HL-60 (cell line): ENCODE results near the gene HTR3E.
A peak's percentile ranks its signal among the peaks of the same experiment; 100 is the strongest.

Experiments
- DNase-seq, 2 experiments: peaks; one replicate each; pipeline ENCODE4 v3.0.0-alpha.2; 2010 to 2020; ENCODE audit warnings: low read depth in 1 of 2, low spot score in 1 of 2
- H3K27ac ChIP-seq: fragments of 250-450 bp; sonication (Bioruptor Pico); replicated peaks from 2 replicates; pipeline ENCODE4 v1.5.1; 2020; ENCODE audit warnings: mild to moderate bottlenecking, moderate library complexity
- H3K27me3 ChIP-seq: fragments of 250-450 bp; sonication (Bioruptor Pico); 2 replicates; pipeline ENCODE4 v1.5.1; 2021; ENCODE audit warnings: mild to moderate bottlenecking, moderate library complexity; ENCODE audit not compliant: insufficient read depth, poor library complexity, severe bottlenecking
- H3K4me3 ChIP-seq: replicated peaks from 2 replicates; pipeline ENCODE4 v1.5.1; 2011; ENCODE audit warnings: mild to moderate bottlenecking, control low read depth, low read length; ENCODE audit not compliant: insufficient read depth
- GABPA ChIP-seq: IDR thresholded peaks from 2 replicates; pipeline ENCODE4 v1.6.1; 2012; ENCODE audit warnings: low read depth
- POLR2AphosphoS5 ChIP-seq: IDR thresholded peaks from 2 replicates; pipeline ENCODE4 v1.6.1; 2012; ENCODE audit warnings: low read depth
- REST ChIP-seq: IDR thresholded peaks from 2 replicates; pipeline ENCODE4 v1.6.1; 2012; ENCODE audit warnings: low read depth; ENCODE audit not compliant: insufficient replicate concordance
- SPI1 ChIP-seq: IDR thresholded peaks from 2 replicates; pipeline ENCODE4 v1.6.1; 2012; ENCODE audit warnings: low read depth, mild to moderate bottlenecking, borderline replicate concordance
- long read RNA-seq: library from polyadenylated mRNA; unstranded; transcript quantifications from one replicate; pipeline ENCODE4 v2.0.0, GENCODE V29; 2020
- TF ChIP-seq, protein P1 (sequence below): IDR thresholded peaks from one replicate; pipeline ENCODE4 v1.5.1; 2011; ENCODE audit warnings: low read length, control low read depth, inconsistent platforms; ENCODE audit not compliant: insufficient read depth

The HTR3E gene, protein sequence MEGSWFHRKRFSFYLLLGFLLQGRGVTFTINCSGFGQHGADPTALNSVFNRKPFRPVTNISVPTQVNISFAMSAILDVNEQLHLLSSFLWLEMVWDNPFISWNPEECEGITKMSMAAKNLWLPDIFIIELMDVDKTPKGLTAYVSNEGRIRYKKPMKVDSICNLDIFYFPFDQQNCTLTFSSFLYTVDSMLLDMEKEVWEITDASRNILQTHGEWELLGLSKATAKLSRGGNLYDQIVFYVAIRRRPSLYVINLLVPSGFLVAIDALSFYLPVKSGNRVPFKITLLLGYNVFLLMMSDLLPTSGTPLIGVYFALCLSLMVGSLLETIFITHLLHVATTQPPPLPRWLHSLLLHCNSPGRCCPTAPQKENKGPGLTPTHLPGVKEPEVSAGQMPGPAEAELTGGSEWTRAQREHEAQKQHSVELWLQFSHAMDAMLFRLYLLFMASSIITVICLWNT
- long read RNA-seq = 0 reads

- no peak within 1 kb of the TSS for H3K4me3 ChIP-seq
- no peaks in the 10 kb centered on the region for H3K27me3 ChIP-seq
- TF ChIP-seq GABPA (no peak), SPI1 (peak; percentile 31; the same call in 1 of the 2 replicates)
- H3K27ac ChIP-seq = no peak within 1 kb of the TSS
- DNase-seq = no peak
Observed at GRCh38 chr3:184096811-184097383, at the start of gene HTR3E. Gene HTR3E (plus strand): TSS chr3:184097064. CDS start chr3:184097530, 466 bp downstream.

DNA sequence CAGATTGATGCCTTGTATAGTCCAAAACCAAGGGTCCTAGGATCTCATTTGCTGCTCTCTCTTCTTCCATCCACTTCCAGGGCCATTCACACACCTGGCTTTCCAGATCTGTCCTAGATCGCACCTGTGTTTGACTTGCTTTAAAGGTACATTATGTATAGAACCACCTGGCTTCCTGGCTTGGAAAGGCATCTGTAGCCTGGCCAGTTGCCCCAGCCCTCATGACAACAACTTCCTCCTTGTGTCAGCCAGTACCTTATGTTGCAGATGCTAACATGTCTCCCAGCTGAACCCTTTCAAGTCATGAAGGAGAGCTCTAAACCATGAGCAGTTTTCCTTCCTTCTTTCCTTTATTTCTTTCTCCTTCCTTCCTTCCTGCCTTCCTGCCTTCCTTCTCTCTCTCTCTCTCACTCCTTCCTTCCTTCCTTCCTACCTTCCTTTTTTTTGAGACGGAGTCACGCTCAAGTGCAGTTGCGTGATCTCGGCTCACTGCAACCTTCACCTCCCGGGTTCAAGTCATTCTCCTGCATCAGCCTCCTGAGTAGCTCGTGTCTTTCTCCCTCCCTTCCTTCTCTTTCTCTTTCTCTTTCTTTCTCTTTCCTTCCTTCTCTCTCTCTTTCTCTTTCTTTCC lies 46.5 kb upstream of the HTR3E start:
- no peak for TF ChIP-seq POLR2AphosphoS5
- TF ChIP-seq, protein P1, sequence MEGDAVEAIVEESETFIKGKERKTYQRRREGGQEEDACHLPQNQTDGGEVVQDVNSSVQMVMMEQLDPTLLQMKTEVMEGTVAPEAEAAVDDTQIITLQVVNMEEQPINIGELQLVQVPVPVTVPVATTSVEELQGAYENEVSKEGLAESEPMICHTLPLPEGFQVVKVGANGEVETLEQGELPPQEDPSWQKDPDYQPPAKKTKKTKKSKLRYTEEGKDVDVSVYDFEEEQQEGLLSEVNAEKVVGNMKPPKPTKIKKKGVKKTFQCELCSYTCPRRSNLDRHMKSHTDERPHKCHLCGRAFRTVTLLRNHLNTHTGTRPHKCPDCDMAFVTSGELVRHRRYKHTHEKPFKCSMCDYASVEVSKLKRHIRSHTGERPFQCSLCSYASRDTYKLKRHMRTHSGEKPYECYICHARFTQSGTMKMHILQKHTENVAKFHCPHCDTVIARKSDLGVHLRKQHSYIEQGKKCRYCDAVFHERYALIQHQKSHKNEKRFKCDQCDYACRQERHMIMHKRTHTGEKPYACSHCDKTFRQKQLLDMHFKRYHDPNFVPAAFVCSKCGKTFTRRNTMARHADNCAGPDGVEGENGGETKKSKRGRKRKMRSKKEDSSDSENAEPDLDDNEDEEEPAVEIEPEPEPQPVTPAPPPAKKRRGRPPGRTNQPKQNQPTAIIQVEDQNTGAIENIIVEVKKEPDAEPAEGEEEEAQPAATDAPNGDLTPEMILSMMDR = no peak
- TF ChIP-seq SPI1 = no peak
- TF ChIP-seq REST = no peak
- TF ChIP-seq GABPA = no peak
- peak; percentile 20 to 34 for DNase-seq
- H3K27ac ChIP-seq = no peak overlapping the region
- H3K4me3 ChIP-seq = no peak overlapping the region
- H3K27me3 ChIP-seq = no peaks in the 10 kb centered on the region

DNA sequence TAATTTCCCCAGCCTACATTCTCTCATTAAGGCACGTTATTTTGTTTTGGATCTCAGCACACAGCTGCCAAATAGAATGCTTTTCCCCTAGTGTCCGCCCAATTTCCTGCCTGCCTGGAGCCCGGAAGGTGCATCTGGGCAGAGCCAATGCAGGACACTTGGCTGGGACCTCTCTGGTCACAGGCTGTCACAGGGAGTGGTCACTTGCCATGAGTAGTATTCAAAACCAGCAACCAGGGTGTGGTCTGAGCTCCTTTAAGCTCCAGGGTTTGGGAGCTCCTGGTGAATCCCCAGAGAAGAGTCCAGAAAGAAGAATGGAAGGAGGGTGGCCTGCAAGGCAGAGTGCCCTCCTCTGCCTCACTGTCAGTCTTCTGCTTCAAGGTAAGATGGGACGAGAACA lies 44.1 kb upstream of the HTR3E start, which contains the start of gene HTR3C:
TSS of gene HTR3C (plus strand) at position 281 of the 400 bp plus-strand sequence. CDS start at position 315, 34 bp downstream.
- no peak for TF ChIP-seq REST
- TF ChIP-seq SPI1 = no peak
- TF ChIP-seq POLR2AphosphoS5 = no peak
- no peak for TF ChIP-seq GABPA
- TF ChIP-seq, protein P1 = no peak
- DNase-seq = no peak
- Histone ChIP-seq H3K4me3 (no peak within 1 kb of the TSS), H3K27me3 (no peaks in the 10 kb centered on the region), H3K27ac (no peak within 1 kb of the TSS)

GRCh38 chr3:184058029-184058428 lies 38.8 kb upstream of the HTR3E start:
- Histone ChIP-seq H3K27ac (no peak overlapping the region), H3K27me3 (no peaks in the 10 kb centered on the region), H3K4me3 (no peak overlapping the region)
- no peak for DNase-seq
- TF ChIP-seq SPI1 (no peak), GABPA (no peak), REST (no peak), POLR2AphosphoS5 (no peak)
- TF ChIP-seq, protein P1 = no peak
